HG02943 (cell line): ENCODE results near the gene MEIS2.

ENCODE experiments used
- ATAC-seq: cut with Tn5 transposase; IDR thresholded peaks from one replicate; pipeline ENCODE4 v1.9.1; 2021; ENCODE audit warnings: mild to moderate bottlenecking, low read depth, moderate library complexity; ENCODE audit not compliant: unreplicated experiment

The MEIS2 gene

DNA sequence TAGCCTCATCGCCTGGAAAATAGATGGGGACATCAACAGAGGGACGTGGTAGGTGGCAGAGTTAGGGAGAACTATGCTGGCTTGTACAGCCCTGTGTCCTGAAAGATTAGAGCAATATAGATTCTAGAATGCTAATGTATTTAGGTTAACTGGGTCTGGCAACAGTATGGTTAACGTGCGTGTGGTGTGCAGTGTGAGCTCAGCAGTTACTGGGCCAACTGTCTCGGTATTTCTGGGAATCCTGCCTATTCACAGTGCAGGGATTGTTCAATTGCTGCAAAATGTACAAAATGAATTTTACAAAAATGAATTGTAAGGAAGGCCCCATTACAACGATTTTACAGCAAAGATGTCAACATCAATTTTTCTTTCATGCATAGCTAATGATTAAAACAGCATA lies 20.6 kb downstream of the MEIS2 start:
- no peak for ATAC-seq

DNA sequence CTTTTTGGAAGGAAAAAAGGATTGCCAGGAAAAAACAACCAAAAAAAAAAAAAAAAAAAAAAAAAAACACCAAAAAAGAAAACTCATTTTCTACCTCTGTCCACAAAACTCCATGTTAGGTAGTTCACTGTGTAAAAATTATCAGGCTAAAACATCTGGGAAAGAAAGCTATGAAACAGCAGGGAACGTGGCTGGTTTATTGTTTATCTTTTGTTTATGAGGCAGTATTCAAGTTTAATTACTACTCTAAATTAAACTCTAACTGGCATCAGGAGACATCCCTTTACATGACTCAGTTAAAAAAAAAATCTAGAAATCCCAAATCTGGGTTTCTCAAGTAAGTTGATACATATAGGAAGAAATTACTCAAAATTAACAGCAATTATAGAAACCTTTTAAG lies 21.8 kb downstream of the MEIS2 start:
- ATAC-seq, result no peak

DNA sequence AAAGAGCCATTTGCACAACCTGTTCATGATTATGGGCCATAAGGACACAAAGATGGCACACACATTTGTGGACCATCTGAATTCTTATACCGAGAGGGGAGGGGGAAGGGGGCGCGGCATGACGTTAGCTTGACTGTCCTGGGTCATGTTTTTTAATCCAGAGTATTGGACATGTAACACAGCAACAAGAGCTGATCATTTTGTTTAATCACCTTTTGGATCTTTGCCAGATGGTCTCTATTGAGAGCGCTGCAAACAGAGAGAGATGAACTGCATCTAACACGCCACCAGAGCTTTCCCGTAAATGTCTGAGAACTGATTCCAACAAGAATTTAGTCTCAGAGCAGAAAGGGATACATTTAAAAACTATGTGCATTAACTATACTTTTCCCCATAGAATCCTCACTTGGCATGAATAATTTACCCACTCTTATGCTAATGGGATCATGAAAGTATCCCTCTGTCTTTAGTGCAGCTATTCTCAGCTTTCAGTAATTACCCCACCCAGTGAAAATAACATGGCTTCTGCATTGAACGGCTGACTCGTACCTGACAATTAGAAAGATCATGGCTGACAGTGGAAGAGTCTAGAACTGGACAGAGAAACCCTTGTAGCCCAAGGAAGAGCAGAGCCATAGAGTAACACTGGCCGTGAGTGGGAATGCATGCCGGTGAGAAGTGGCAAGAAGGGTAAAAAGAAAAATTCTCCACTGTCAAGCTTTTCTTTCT lies 22.6 kb downstream of the MEIS2 start:
- ATAC-seq, result no peak

DNA sequence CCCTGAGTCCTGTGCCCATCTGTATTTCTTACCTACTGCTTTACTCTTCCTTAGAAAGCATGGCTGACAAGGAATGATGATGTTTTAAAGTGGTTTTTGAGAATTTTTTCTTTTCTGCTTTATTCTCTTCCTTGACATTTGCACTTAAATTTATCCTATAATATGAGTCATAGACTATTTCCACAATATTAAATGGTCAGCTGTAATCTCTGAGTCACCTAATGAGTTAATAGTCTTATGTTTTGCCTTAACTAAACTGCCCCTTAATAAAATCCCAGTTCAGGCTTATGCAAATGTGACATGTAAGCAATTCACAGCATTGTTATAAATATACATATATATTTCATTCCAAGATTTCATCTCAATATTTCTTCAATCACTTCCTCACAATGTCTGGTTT lies 23.8 kb downstream of the MEIS2 start:
- ATAC-seq, result no peak

DNA sequence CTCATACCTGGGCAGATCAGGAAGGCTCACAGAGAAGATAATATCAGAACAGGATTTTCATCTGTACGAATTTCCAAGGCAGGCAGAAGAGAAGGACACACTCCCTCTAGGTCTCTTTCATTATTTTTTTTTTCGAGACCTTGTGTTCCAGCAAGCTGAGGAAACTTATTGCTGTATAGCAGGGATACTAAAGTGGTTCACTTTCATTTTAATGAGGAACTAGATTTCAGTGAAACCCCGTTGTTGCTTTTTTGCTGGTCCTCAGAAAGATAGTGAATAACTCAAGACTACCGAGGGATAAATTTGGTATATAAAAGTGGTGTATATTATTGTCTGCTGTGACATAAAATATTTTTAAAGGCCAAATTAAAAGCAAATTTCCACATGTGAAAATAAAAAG lies 24.6 kb downstream of the MEIS2 start:
- no peak for ATAC-seq

DNA sequence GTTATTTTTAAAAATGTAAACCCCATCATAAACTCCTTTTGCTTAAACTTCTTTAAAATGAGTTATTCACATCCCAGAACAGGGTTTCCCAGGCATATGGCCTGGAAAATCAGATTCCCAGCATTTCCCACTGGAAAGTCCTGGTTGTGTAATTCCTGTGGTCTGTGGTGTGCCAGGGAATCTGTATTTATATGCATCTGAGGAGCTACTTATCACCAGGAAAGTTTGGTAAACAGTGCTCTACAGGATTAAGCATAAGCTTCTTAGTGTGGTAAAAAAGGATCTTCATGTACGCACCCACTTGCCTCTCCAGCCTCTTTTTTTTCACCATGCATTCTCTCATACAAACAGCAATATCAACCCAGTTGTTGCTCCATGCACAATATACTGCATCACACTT lies 28.2 kb downstream of the MEIS2 start:
- no peak for ATAC-seq

DNA sequence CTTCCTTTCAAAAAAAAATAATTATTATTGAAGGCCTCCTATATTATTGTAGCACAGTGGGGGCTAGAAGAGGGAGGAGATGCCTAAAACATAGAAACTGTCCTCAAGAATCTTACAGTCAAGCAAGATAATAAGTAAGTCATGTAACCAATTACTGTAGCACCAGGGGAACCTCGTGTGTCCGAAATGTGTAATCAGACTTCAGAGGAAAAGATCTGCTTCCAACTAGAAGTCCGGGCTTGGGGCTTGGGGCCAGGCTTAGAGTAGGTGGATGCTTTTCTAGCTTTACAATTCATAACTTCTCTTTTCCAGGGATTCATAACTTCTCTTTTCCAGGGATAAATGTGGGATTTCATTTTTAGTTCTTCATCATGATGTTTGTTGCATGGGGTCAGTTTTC lies 29.2 kb downstream of the MEIS2 start:
- ATAC-seq, result no peak

DNA sequence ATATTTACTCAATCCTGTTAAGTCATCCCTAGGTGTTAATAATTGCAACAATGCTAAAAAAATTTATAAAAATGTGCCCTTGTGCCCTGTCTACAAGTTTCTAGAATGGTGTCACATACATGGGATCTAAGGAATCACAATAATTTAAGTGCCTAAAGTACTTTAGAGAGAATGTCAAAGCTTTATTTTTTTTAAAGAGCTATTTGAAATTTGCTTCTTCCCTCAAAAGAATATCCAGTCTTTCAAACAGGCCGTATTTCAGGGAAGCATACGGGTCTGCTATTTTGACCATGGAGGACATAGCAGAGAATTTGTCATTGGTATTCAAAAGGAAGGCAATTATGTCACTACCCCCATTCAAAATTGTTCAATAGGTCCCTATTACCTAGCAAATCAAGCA lies 29.7 kb downstream of the MEIS2 start:
- no peak for ATAC-seq

DNA sequence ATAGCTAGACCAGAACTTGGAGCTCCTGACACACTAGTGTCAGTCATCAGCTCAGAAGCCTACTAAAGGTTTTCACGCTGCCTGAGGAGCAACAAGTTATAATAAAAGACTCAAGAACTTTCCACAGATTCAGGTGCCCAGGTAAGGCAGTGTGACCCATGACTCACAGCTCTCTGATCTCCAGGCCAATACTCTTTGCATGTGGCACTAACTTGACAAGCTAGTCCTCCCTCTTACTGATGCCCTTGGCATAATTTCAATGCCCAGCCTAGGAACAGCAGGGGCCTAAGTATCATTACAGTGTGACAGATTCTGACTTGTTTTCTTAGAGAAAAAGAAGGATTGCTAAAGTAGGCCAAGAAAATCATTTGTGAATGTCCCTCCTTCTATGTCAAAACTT lies 38.4 kb downstream of the MEIS2 start:
- ATAC-seq, result no peak

DNA sequence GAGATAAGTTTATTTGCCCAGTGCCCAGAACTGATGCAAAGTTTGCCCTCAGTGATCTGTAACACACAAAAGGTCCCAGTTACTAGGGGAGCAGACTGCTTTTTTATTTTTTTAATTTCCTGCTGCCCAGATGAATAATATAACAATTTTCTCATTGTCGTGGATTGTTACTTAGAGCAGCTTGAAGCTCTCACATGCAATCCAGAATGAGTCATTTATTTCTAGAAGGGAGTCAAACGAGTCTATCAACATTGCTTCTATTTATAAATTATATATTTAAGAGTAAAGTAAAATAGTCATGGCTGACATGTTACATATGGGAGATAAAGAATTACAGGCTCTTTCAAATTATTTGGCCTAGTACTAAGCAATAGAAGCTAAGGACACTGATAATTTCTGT lies 41.3 kb downstream of the MEIS2 start:
- ATAC-seq, result no peak

DNA sequence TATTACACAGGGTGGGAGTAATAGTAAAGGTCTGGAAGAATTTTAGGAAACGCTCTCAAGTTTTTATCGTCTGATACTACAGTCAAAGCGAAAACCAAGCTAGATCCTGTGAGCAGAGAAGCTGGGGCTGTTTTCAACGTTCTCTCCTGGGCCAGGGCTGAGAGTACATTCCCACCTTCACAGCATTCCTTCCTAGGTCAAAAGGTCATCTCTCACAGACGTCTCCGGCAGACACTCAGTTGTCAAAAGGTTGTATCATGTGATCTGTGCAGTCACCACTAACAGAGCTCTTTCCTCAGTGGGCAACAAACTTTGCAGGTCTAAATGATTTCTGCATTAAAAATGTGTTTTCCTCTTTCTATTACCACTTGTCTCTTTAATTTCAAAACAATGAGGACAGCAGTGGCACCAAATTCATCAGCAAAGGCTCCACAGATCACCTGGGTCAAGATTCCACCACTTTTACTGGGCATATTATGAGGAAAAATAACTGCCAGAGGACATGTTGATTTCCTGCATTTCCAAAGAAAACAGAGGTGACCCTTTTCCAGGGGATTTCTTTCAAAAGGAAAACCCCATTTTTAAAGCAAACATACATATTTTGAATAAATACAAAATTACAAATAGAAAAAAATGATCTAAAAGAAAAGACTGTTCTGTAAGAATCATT lies 41.9 kb downstream of the MEIS2 start:
- ATAC-seq, result no peak

DNA sequence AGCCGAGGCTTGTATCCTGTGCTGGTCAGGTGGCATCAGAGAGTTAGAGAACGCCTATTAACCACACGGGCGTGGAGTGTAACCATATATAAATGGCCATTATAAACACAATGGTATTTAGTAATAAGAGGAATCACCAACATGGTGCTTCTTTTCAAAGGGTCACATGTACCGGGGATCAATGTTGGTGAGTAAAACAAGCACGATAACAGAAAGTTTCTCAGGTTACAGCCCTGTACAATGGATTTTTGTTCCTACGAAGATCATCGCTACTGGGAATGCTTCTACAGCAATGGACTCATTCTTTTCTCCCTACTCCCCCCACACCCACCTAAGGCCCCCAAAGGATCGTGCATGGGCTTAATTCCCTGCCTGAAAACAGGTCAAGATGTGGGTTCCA lies 42.5 kb downstream of the MEIS2 start:
- ATAC-seq, result no peak

DNA sequence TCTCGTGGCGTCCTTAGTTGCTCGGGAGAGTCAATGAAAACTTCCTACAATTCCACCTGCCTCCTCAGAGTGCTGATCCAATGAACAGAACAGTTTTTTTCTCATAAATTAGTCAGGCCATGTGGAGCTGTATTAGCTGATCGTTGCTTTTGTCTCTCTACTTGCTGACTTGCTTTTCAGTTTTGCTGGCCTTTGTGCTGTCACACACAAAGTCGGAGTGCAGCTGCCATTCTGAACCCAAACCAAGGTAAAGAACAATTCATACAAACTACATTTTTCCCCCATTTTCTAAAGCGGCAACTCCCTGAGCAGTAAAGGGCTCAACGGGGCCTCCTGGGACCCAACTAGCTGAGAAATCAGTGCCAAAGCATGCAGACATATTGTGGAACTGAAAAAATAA lies 43.1 kb downstream of the MEIS2 start:
- ATAC-seq, result no peak

DNA sequence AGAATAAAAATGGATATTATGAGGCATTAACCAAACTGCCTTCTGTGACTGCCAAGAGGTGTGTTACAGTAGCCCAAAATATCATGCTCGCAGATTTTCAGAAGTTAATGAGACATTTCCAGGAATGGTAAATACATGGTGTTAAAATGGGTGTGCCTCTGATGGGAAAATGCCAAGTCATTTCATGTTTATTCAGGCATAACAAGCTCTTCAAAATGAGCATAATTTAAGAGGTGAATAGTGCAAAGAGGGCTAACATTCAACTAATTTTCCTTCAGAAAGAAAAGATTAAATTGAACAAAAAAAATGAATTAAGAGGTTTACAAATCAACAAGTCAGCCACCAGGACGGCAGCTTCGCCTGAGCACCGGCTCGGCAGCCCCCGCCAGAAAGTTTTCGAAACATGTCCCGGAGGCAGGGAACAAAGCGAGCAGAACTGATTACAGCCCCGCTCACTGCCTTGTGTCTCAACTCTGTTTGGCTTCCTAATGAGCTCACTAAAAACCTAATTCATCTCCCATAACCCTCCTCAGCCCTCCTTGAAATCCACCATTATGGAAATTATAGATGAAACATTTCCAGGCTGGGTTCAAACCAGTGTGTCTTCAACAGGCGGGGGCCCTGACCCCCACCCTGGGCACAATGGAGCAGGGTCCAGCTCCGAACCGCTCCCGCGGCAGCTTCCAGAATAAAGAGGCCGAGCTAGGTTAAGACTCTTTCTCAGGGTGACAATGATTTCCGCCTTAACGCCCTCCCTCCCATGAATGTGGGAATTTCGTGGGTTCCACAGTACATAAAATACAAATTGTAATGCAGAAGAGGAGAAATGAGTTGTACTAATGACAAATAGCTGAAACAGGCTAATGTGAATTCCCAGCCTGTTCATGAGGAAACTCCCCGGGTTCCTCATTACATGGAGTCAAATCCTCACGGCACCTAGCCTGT lies 43.9 kb downstream of the MEIS2 start:
- ATAC-seq, result no peak

DNA sequence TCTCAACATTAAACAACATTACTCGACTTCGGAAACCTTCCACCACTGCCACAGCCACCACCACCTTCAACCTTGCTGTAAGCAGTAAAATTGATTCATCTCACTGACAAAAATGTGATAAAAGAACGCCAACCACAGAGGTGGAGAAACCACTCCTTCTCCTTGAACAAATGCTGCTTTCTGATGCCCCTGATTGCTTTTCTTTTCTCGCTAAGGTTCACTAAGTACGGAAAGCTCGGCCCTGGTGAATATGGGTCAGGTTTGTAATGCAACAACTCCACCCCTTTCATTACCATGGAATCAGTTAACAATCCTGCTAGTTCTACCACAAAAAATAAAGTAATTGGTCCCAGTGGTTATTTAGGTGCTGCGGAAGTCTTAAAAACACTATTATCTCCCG lies 44.9 kb downstream of the MEIS2 start:
- no peak for ATAC-seq

DNA sequence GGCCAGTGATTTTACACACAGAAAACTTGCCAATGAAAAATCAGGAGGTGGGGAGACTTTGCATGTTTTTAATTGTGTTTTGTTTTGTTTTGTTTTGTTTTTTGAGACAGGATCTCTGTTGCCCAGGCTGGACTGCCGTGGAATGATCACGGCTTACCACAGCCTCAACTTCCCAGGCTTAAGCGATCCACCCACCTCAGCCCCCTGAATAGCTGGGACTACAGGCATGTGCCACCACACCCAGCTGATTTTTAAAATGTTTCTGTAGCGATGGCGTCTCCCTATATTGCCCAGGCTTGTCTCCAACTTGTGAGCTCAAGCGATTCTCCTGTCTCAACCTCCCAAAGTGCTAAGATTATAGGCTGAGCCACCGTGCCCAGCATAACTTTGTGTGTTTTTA lies 46.0 kb downstream of the MEIS2 start:
- ATAC-seq, result no peak

DNA sequence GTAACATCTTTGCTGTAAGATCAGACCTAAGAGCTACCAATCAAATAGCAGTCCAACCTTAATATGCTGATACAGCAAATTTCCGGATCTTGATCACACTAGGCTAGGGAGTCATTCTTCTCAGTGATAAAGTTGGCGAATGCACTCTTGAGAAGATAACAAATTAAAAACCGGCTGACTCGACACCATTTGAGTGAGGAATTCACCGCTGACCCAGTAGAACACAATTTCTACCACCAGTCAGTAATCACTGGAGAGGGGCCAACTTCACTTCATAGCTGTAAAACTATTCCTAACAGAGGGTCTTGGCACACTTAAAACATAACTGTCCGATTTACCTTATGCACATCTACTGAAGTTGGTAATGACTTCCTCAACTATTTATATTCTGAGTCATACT lies 47.2 kb downstream of the MEIS2 start:
- no peak for ATAC-seq

DNA sequence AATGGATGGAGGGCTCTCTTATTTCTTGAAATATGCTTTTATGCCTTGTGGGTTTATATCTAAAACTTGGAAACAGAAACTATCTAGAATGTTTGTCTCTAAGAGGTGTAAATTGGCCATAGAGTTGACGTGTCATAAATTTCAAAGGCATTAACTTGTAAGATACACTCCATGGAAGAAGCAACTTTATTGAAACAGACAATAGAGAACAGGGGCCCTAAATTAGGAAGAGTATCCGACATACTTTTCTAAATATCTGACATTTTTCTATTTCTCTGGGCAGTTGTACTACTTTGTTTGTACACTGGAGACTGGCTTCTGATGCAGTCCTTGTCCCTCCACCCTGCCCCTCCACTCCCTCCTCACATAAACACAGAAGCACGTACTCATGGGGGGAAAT lies 50.0 kb downstream of the MEIS2 start:
- ATAC-seq, result no peak

DNA sequence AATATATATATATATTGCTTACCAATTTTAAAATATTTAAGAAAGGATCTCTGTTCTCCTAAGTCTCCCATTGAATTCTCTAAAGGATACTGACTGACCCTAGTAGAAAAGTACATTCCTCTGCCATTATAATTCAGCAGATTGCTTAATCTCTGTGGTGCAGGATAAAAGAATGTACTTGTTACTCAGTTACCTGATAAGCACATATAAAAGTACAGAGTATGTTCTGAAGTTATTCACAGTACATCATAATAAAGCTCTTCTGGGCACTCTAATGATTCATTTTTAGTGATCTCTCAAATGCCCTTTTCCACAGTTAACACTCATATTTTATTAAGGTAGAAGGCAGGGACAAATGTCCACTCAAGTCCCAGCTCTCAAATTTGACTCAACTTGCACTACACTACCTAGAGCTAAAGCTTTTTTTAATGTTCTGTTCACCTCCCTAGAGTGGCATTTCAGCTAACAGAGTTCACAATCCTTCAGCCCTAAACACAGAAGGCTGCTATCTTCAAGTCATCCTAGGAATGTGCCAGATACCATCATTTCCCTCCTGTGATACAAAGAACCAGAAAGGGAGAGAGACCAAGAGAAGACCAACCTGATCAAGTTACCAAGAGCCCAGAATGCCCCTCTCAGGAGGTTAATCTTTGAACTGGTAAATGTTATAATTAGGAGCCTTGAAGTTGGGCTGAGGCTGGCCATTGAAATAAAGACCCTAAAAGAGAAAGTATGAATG lies 53.3 kb downstream of the MEIS2 start:
- no peak for ATAC-seq

DNA sequence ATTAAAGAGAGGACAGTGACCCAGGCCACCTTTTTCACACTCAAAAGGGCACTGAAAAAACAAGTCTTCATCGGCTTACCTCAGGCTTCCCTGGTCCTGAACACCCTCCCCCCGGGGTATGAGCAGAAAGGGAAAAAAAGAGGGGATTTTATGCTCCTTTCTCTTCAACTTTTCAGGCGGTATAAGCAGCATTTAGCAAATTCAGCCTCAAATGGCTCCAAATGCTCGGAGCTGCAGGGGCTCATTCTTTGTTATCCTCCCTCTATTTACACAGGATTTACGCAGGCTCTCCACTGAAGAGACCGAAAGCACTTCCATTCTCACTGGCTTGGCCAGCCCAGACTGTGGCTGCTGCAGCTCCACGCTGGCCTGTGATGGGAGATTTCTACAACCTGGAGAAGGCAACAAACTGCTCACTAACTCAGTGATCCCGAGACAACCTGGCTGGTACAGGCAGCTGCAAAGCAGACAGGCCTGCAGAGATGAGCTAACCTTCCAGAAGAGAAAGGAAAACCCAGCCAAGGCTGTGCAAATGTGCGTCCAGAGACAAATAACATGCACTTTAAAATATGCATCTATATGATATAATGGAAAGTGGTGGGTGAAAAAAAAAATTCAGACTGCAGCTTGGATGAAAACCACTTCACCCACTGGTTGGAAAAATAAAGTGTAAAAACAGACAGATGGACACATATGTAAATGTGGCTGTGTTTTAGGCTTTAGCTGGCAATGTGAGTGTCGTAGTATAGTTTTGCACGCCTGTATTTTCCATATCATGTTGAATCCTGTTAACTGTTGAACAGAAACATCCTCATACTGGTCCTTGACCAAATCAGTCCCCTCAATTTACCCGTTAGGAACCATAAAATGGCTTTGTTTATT lies 54.2 kb downstream of the MEIS2 start:
- no peak for ATAC-seq
